Chondrocyte (in vitro differentiated cells): ENCODE measurements around the gene HK2. TPM values are rescaled to one million over a fixed set of nuclear protein-coding genes. Genes with fewer than 3 reads are reported as not detected.
A peak's percentile ranks its signal among the peaks of the same experiment; 100 is the strongest.
"Not testable (repeated sequence)": the region's sequence is repeated elsewhere in the genome, so short reads cannot be mapped to it uniquely, and the experiment has no call there.

Experiments used
- DNase-seq: peaks from one replicate; pipeline ENCODE4 v3.0.0; 2021; ENCODE audit warnings: mixed read lengths, low spot score
- H3K27ac Mint-ChIP-seq: one replicate; pipeline ENCODE4 v1.8.0; 2021; ENCODE audit warnings: mild to moderate bottlenecking, moderate library complexity, mixed read lengths; ENCODE audit not compliant: unreplicated experiment
- H3K27me3 Mint-ChIP-seq: 2 replicates; pipeline ENCODE4 v1.8.0; 2021; ENCODE audit warnings: low read depth, mixed read lengths
- H3K36me3 Mint-ChIP-seq: 2 replicates; pipeline ENCODE4 v1.8.0; 2021; ENCODE audit warnings: low read depth, mixed read lengths
- H3K4me1 Mint-ChIP-seq: 2 replicates; pipeline ENCODE4 v1.8.0; 2021; ENCODE audit warnings: low read depth, mild to moderate bottlenecking, mixed read lengths
- H3K4me3 Mint-ChIP-seq: one replicate; pipeline ENCODE4 v1.8.0; 2021; ENCODE audit warnings: mild to moderate bottlenecking, moderate library complexity, mixed read lengths; ENCODE audit not compliant: unreplicated experiment
- H3K9me3 Mint-ChIP-seq: 2 replicates; pipeline ENCODE4 v1.8.0; 2021; ENCODE audit warnings: low read depth, mixed read lengths
- CTCF ChIP-seq: fragments of 200-600 bp; sonication (generic); IDR thresholded peaks from 2 replicates; pipeline ENCODE4 v1.5.0; 2021; ENCODE audit warnings: antibody characterized with exemption, mild to moderate bottlenecking, moderate library complexity
- long read RNA-seq: library from polyadenylated mRNA; stranded (forward); transcript quantifications from one replicate; pipeline ENCODE4 v2.0.0, GENCODE V29; 2021
- total RNA-seq: library from RNA; stranded (reverse); gene quantifications from 3 replicates; pipeline ENCODE4 v1.2.1, GENCODE V29; 2021

The HK2 gene
- 18.5 to 32.6 TPM (median 31.4 TPM) in 3 replicates for total RNA-seq
- long read RNA-seq, full-length matches to known transcripts = 22 of 47 reads
- long read RNA-seq, partial matches to known transcripts = 25 of 47 reads
- long read RNA-seq, other reads (novel, unspliced or antisense) = 0 of 47 reads

- Mint-ChIP-seq H3K4me3 (peak within 1 kb of the TSS; percentile 94), H3K4me1 (peaks cover 36% of the 10 kb centered on the region), H3K27ac (peak within 1 kb of the TSS; percentile 97), H3K36me3 (no peaks in the 10 kb centered on the region), H3K9me3 (no peaks in the 10 kb centered on the region), H3K27me3 (no peaks in the 10 kb centered on the region)
- DNase-seq = peak; percentile 91
- TF ChIP-seq CTCF = no peak
These were observed at the start of gene HK2 for GRCh38 chr2:74833418-74834233. Gene HK2, plus strand, starts transcription at chr2:74834127. Its CDS starts 454 bp downstream, at chr2:74834581.

- DNase-seq = no peak
- Mint-ChIP-seq H3K9me3 (peaks cover 17% of the 10 kb centered on the region), H3K4me3 (no peak overlapping the region), H3K27me3 (no peaks in the 10 kb centered on the region), H3K4me1 (peaks cover 5% of the 10 kb centered on the region), H3K36me3 (peaks cover 11% of the 10 kb centered on the region), H3K27ac (no peak overlapping the region)
- no peak for TF ChIP-seq CTCF
These were observed 44.7 kb upstream of the HK2 start for GRCh38 chr2:74789271-74789670.

GRCh38 chr2:74792282-74792681 is 41.6 kb upstream of the HK2 start:
- H3K27ac Mint-ChIP-seq = no peak overlapping the region
- peaks cover 5% of the 10 kb centered on the region for H3K4me1 Mint-ChIP-seq
- no peak for TF ChIP-seq CTCF
- H3K4me3 Mint-ChIP-seq = no peak overlapping the region
- peaks cover 17% of the 10 kb centered on the region for H3K9me3 Mint-ChIP-seq
- H3K36me3 Mint-ChIP-seq = peaks cover 11% of the 10 kb centered on the region
- no peak for DNase-seq
- no peaks in the 10 kb centered on the region for H3K27me3 Mint-ChIP-seq

GRCh38 chr2:74794878-74795277 is 39.0 kb upstream of the HK2 start:
- not testable (repeated sequence) for H3K4me1 Mint-ChIP-seq, DNase-seq, H3K27me3 Mint-ChIP-seq, H3K9me3 Mint-ChIP-seq, H3K36me3 Mint-ChIP-seq, H3K4me3 Mint-ChIP-seq, H3K27ac Mint-ChIP-seq

- H3K27ac Mint-ChIP-seq = no peak overlapping the region
These were observed 27.5 kb upstream of the HK2 start for GRCh38 chr2:74806355-74806839.

More at GRCh38 chr2:74806355-74806839, 27.5 kb upstream of the HK2 start:
- Mint-ChIP-seq H3K9me3 (no peaks in the 10 kb centered on the region), H3K4me3 (no peak overlapping the region), H3K36me3 (no peaks in the 10 kb centered on the region), H3K4me1 (no peaks in the 10 kb centered on the region), H3K27me3 (peaks cover 8% of the 10 kb centered on the region)
- TF ChIP-seq CTCF = no peak
- DNase-seq = no peak
